Measurements from ENCODE around the gene CNST.

DNA sequence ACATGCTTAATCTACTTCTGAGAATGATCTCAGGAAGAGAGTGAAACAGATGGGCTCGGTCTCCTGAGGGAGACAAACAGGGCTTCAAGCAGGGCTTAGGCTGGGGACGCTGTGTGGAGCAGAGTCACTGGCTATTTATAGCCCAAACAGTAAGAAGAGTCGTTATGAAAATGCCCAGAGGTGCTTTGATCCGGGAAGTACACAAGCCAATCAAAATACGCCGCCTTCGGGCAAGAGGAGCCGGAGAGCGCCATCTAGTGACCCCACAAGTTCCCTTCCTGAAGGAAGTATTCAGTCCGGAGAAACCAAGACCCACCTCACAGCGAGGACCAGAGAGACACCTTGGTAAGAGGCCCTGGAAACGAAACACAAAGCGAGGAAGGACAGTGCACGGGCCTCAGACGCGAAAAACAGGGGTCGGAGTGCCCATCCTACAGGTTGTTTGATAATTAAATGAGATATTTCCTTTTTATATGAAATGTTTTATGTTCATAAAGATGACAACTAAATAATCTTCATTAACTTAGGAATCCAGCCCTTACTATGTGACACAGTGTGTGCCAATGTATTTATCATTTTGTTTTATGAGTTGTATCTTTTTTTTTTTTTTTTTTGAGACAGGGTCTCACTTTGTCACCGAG is 133.0 kb downstream of the CNST start:
- TF ChIP-seq, protein P1, sequence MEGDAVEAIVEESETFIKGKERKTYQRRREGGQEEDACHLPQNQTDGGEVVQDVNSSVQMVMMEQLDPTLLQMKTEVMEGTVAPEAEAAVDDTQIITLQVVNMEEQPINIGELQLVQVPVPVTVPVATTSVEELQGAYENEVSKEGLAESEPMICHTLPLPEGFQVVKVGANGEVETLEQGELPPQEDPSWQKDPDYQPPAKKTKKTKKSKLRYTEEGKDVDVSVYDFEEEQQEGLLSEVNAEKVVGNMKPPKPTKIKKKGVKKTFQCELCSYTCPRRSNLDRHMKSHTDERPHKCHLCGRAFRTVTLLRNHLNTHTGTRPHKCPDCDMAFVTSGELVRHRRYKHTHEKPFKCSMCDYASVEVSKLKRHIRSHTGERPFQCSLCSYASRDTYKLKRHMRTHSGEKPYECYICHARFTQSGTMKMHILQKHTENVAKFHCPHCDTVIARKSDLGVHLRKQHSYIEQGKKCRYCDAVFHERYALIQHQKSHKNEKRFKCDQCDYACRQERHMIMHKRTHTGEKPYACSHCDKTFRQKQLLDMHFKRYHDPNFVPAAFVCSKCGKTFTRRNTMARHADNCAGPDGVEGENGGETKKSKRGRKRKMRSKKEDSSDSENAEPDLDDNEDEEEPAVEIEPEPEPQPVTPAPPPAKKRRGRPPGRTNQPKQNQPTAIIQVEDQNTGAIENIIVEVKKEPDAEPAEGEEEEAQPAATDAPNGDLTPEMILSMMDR (IDR thresholded peaks at IDR 0.05), result peak; percentile 71 to 92 (median 78)
- TF ChIP-seq POLR2A (IDR thresholded peaks at IDR 0.05), result no peak
- peak; percentile 17 for TF ChIP-seq POLR2AphosphoS5 (IDR thresholded peaks at IDR 0.05)

Measured in gastroesophageal sphincter (tissue), 3 donors.